Stimulated activated CD8-positive, alpha-beta memory T cell treated with anti-CD3 and anti-CD28 coated beads, Interleukin-7, amount 100 ng/mL, for 4 hours (primary cell): ENCODE measurements around the gene ATF6.
A peak's percentile ranks its signal among the peaks of the same experiment; 100 is the strongest.

Source experiments
- DNase-seq, 2 donors: peaks; one replicate each; pipeline ENCODE4 v3.0.0-alpha.2; 2020; ENCODE audit warnings: low read depth in 2 of 2

Gene ATF6

GRCh38 chr1:161887730-161888287 is 121.7 kb downstream of the ATF6 start:
- DNase-seq, result no peak

- no peak for DNase-seq
These were observed 124.5 kb downstream of the ATF6 start for GRCh38 chr1:161890574-161890973.

GRCh38 chr1:161899091-161899490 is 133.0 kb downstream of the ATF6 start:
- no peak for DNase-seq

- DNase-seq, result no peak
These were observed 134.0 kb downstream of the ATF6 start for GRCh38 chr1:161900160-161900559.

GRCh38 chr1:161902182-161902581 is 136.1 kb downstream of the ATF6 start:
- DNase-seq, result no peak

- no peak for DNase-seq
These were observed 139.3 kb downstream of the ATF6 start for GRCh38 chr1:161905269-161905884.

GRCh38 chr1:161907265-161907664 is 141.1 kb downstream of the ATF6 start:
- no peak for DNase-seq

- DNase-seq, result no peak
These were observed 142.1 kb downstream of the ATF6 start for GRCh38 chr1:161908264-161908663.

- no peak for DNase-seq
These were observed 144.5 kb downstream of the ATF6 start for GRCh38 chr1:161910604-161911003.

GRCh38 chr1:161913482-161914140 is 147.5 kb downstream of the ATF6 start:
- DNase-seq, result no peak

- DNase-seq, result no peak
These were observed 148.5 kb downstream of the ATF6 start for GRCh38 chr1:161914595-161914994.

GRCh38 chr1:161915051-161915503 is 149.0 kb downstream of the ATF6 start:
- peak in 1 of 2 donors; percentile 7 for DNase-seq

- DNase-seq, result no peak
These were observed 149.9 kb downstream of the ATF6 start for GRCh38 chr1:161915978-161916377.

- no peak for DNase-seq
These were observed 153.1 kb downstream of the ATF6 start for GRCh38 chr1:161919229-161919628.

- DNase-seq, result no peak
These were observed 155.4 kb downstream of the ATF6 start for GRCh38 chr1:161921491-161921890.

- no peak for DNase-seq
These were observed 155.9 kb downstream of the ATF6 start for GRCh38 chr1:161921990-161922389.

- no peak for DNase-seq
These were observed 161.9 kb downstream of the ATF6 start for GRCh38 chr1:161928056-161928455.

- DNase-seq, result no peak
These were observed 163.0 kb downstream of the ATF6 start for GRCh38 chr1:161929137-161929536.

- no peak for DNase-seq
These were observed 163.9 kb downstream of the ATF6 start for GRCh38 chr1:161930064-161930463.

- no peak for DNase-seq
These were observed 166.5 kb downstream of the ATF6 start for GRCh38 chr1:161932668-161933067.

GRCh38 chr1:161933592-161934588 is 167.8 kb downstream of the ATF6 start:
- DNase-seq, result no peak

- DNase-seq, result no peak
These were observed 169.1 kb downstream of the ATF6 start for GRCh38 chr1:161935264-161935663.
